HG03575 (cell line): Measurements from ENCODE around the gene RCBTB1.
"Not testable (repeated sequence)": the region's sequence is repeated elsewhere in the genome, so short reads cannot be mapped to it uniquely, and the experiment has no call there.

Experiments used
- ATAC-seq: cut with Tn5 transposase; IDR thresholded peaks from one replicate; pipeline ENCODE4 v1.9.1; 2021; ENCODE audit not compliant: unreplicated experiment, insufficient number of reproducible peaks, low FRiP score; ENCODE audit errors: extremely low read depth

Gene RCBTB1

GRCh38 chr13:49585220-49586157, at the start of gene RCBTB1:
Gene RCBTB1, minus strand, starts transcription at chr13:49585558. Its CDS starts 18,279 bp downstream, at chr13:49567279.
- no peak for ATAC-seq

- no peak for ATAC-seq
Measured at GRCh38 chr13:49633710-49634109, 48.4 kb upstream of the RCBTB1 start.

- ATAC-seq: no peak
Measured at GRCh38 chr13:49632156-49632555, 46.8 kb upstream of the RCBTB1 start.

GRCh38 chr13:49630580-49630979, 45.2 kb upstream of the RCBTB1 start:
- ATAC-seq: no peak

GRCh38 chr13:49629947-49630346, 44.6 kb upstream of the RCBTB1 start:
- ATAC-seq: no peak

GRCh38 chr13:49629196-49629938, 44.0 kb upstream of the RCBTB1 start:
- ATAC-seq: no peak

- ATAC-seq: no peak
Measured at GRCh38 chr13:49627831-49628652, 42.7 kb upstream of the RCBTB1 start, which contains the start of gene ARL11. Gene ARL11, plus strand, starts transcription at chr13:49628507. Its CDS starts 1,941 bp downstream, at chr13:49630448.

GRCh38 chr13:49625392-49626079, 40.2 kb upstream of the RCBTB1 start:
- no peak for ATAC-seq

GRCh38 chr13:49624229-49624628, 38.9 kb upstream of the RCBTB1 start:
- no peak for ATAC-seq

- ATAC-seq: no peak
Measured at GRCh38 chr13:49622174-49622946, 37.0 kb upstream of the RCBTB1 start.

- peak; percentile 72 for ATAC-seq
Measured at GRCh38 chr13:49620170-49620621, 34.8 kb upstream of the RCBTB1 start.

GRCh38 chr13:49616676-49617065, 31.3 kb upstream of the RCBTB1 start:
- ATAC-seq: no peak

GRCh38 chr13:49615836-49616675, 30.7 kb upstream of the RCBTB1 start:
- ATAC-seq: no peak

GRCh38 chr13:49612042-49612441, 26.7 kb upstream of the RCBTB1 start:
- not testable (repeated sequence) for ATAC-seq

- ATAC-seq: no peak
Measured at GRCh38 chr13:49610176-49610575, 24.8 kb upstream of the RCBTB1 start.

GRCh38 chr13:49608651-49609331, 23.4 kb upstream of the RCBTB1 start:
- ATAC-seq: no peak
